ENCODE measurements around the gene LRRC40.
"Not testable (repeated sequence)": the region's sequence is repeated elsewhere in the genome, so short reads cannot be mapped to it uniquely, and the experiment has no call there.

The LRRC40 gene

GRCh38 chr1:70202173-70202758 lies 3.1 kb downstream of the LRRC40 start:
- DNase-seq (ENCODE audit: low read depth), result no peak

GRCh38 chr1:70200065-70200464 lies 5.3 kb downstream of the LRRC40 start:
- no peak for DNase-seq (ENCODE audit: low read depth)

- no peak for DNase-seq (ENCODE audit: low read depth)
Observed at GRCh38 chr1:70196333-70196732, 9.0 kb downstream of the LRRC40 start.

- DNase-seq (ENCODE audit: low read depth), result no peak
Observed at GRCh38 chr1:70195342-70195741, 10.0 kb downstream of the LRRC40 start.

DNA sequence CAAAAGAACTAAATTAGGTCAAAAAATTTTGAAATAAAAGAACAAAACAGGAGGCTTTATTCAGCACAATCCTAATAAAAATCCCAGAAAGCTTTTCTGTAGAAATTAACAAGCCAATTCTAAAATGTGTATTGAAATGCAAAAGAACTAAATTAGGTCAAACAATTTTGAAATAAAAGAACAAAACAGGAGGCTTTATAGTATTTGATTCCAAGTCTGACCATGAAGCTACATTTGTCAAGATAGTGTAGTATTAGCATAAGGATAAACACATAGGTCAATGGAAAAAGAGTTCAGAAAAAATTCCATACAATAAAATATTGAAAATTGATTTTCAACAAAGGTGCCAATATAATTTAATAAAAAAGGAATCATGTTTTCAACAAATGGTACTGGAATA lies 10.8 kb downstream of the LRRC40 start:
- no peak for DNase-seq (ENCODE audit: low read depth)

DNA sequence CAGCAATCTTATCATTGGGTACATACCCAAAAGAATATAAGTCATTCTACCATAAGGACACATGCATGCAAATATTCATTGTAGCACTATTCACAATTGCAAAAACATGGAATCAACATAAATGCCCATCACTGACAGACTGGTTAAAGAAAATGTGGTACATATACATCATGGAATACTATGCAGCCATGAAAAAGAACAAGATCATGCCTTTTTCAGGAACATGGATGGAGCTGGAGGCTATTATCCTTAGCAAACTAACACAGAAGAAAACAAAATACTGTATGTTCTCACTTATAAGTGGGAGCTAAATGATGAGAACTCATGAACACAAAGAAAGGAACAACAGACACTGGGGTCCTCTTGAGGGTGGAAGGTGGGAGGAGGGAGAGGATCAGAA lies 12.9 kb downstream of the LRRC40 start:
- DNase-seq (ENCODE audit: low read depth), result not testable (repeated sequence)

- DNase-seq (ENCODE audit: low read depth), result no peak
Observed at GRCh38 chr1:70190180-70190579, 15.2 kb downstream of the LRRC40 start.

- DNase-seq (ENCODE audit: low read depth), result no peak
Observed at GRCh38 chr1:70188522-70188921, 16.9 kb downstream of the LRRC40 start.

DNA sequence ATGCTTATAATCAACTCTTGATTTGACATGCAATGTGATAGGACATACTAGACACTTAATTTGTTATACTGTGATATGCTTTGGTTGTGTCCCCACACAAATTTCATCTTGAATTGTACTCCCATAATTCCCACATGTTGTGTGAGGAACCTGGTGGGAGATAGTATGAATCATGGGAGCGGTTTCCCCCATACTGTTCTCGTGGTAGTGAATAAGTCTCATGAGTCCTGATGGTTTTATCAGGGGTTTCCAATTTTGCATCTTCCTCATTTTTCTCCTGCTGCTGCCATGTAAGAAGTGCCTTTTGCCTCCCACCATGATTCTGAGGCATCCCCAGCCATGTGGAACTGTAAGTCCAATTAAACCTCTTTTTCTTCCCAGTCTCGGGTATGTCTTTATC lies 20.2 kb downstream of the LRRC40 start:
- DNase-seq (ENCODE audit: low read depth), result not testable (repeated sequence)

GRCh38 chr1:70171512-70171911 lies 33.9 kb downstream of the LRRC40 start:
- DNase-seq (ENCODE audit: low read depth), result no peak

DNA sequence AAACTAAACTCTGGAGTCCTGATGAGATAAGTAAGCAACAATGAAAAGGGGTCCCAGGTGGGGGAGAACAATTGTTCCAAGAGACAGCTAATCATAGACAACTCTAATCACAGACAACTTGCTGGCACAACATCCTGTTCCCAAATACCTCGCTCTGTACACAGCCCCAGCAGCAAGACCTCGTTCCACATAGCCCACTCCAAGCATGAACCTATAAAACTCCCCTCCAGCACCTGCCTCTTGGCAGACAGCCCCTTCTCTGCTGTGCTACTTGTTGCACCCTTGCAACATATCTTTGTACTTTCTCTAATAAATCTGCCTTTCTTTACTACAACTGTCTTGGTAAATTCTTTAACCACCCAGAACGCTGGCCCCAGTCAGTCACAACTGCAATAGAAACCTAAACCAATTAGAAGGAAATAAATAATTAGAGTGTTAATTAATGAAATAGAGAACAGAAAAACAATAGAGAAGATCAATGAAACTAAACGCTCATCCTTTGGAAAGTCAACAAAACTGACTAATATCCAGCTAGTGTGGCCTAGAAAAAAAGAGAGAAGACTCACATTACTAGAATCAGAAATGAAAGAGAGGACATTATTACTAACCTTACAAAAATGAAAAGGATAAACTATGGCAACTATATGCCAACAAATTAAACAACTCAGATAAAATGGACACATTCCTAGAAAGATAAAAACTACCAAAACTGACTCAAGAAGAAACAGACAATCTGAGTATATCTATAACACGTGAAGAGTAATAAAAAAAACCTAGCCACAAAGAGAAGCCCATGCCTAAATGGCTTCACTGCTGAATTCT lies 36.1 kb downstream of the LRRC40 start:
- DNase-seq (ENCODE audit: low read depth), result no peak

- no peak for DNase-seq (ENCODE audit: low read depth)
Observed at GRCh38 chr1:70168283-70168682, 37.1 kb downstream of the LRRC40 start.

DNA sequence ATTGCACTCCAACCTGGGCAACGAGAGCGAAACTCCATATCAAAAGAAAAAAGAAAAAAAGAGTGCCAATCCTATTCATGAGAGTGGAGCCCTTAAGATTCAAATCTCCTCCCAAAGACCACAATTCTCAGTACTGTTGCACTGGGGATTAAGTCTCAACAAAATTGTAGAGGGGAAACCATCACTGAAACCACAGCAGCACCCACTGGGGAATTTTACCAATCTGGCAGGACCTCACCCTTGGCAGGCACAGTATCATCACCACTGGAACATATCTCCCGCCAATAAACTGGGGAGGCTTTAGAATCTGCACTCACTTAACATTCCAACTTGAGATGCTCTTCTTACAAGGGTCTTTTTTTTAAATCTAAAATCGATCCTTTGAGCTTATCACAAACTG lies 41.0 kb downstream of the LRRC40 start:
- DNase-seq (ENCODE audit: low read depth), result no peak

- no peak for DNase-seq (ENCODE audit: low read depth)
Observed at GRCh38 chr1:70156529-70157120, 48.8 kb downstream of the LRRC40 start.

DNA sequence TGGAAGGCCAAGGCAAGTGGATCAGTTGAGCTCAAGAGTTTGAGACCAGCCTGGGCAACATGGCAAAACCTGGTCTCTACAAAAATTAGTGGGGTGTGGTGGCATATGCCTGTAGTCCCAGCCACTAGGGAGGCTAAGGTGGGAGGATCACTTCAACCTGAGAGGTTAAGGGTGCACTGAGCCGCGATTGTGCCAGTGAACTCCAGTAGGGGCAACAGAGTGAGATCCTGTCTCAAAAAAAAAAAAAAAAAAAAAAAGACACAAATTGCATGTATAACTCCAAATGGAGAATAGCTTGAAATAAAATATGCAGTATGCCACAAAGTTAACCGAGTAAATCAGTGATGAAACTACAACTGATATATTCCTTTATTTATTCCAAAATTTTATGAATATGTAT lies 51.6 kb downstream of the LRRC40 start:
- DNase-seq (ENCODE audit: low read depth), result no peak

DNA sequence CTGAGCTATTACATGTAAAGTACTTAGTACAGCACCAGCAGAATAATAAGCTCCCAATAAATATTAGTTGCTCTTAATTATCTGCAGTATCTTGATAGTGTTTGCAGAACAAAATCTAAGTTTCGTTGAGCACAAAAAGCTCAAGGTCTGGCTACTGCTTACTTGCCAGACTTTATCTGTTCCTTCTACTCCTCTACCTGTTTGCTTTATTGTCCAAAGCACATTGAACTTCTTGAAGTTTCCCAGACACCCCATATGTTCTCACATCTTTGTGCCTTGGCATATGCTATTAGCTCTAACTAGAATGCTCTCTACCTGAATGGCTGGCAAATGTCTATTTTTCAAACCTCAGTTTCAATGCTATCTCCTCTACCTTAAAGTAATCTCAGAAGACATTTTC lies 54.9 kb downstream of the LRRC40 start:
- DNase-seq (ENCODE audit: low read depth), result no peak

GRCh38 chr1:70146488-70146887 lies 58.9 kb downstream of the LRRC40 start:
- DNase-seq (ENCODE audit: low read depth), result no peak

GRCh38 chr1:70143048-70143659 lies 62.2 kb downstream of the LRRC40 start:
- DNase-seq (ENCODE audit: low read depth), result no peak

GRCh38 chr1:70142075-70142474 lies 63.3 kb downstream of the LRRC40 start:
- no peak for DNase-seq (ENCODE audit: low read depth)

GRCh38 chr1:70140894-70141293 lies 64.5 kb downstream of the LRRC40 start:
- no peak for DNase-seq (ENCODE audit: low read depth)

DNA sequence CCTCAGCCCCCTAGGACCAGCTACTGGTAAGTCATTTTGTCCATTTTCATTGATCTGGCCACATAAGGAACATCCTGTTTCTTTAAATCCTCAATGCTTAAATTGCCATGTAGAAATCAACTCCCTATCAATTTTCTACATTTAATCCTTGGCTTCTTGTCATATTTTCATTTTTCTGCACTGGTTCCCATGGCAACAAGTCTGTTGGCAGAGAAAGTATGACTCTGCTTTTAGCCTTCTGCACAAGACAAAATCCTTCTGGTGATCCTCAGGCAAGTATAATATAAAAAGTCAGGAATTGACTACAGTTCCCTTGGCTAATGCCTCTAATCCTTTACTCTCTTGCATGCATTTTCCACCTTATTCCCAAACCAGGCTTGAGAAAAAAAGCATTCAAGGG lies 65.0 kb downstream of the LRRC40 start:
- DNase-seq (ENCODE audit: low read depth), result no peak

DNA sequence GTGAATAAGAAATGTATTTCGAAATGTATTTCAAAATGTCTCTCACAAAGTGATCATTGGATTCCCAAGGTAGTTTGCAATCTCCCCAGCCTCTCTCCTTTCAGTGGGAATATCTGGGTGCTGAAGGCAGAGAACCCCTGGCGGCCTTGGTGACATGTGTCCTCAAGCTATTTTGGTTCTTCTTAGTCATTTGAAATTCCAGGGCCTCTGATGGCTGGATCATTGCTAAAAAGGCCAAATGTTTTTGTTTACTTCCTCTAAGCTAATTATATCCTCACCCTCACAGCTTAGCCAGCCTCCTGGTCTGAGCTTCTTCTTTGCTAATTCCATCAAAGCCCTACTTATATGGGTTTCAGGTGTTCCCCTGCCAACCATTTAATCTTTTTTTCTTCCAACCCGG lies 71.2 kb downstream of the LRRC40 start:
- DNase-seq (ENCODE audit: low read depth), result no peak

- DNase-seq (ENCODE audit: low read depth), result no peak
Observed at GRCh38 chr1:70117046-70117445, 88.3 kb downstream of the LRRC40 start.
